GM21423 (cell line): ENCODE results near the gene CEP112.

Experiments used
- ATAC-seq: cut with Tn5 transposase; IDR thresholded peaks from one replicate; pipeline ENCODE4 v1.9.1; 2021; ENCODE audit warnings: mild to moderate bottlenecking, moderate library complexity; ENCODE audit not compliant: unreplicated experiment

The CEP112 gene

DNA sequence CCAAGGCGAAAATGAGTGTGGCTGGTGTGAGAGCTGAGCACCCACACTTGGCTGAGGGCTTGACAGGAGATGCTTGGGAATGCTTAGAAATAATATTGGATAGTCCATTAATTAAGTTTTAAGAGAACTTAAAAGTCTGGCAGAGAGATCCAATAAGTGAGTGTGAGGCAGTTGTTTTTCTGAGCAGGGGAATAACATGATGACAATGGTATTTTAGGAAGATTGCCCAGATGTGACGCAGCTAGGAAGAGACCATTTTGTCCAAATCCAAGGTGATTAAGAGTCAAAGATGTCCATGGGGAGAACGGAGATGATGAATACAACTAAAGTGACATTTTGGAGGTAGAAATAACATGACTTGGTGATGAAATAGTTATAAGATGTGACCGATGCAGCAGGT lies 527.7 kb downstream of the CEP112 start:
- no peak for ATAC-seq

GRCh38 chr17:65662196-65662595 lies 529.7 kb downstream of the CEP112 start:
- ATAC-seq, result no peak

DNA sequence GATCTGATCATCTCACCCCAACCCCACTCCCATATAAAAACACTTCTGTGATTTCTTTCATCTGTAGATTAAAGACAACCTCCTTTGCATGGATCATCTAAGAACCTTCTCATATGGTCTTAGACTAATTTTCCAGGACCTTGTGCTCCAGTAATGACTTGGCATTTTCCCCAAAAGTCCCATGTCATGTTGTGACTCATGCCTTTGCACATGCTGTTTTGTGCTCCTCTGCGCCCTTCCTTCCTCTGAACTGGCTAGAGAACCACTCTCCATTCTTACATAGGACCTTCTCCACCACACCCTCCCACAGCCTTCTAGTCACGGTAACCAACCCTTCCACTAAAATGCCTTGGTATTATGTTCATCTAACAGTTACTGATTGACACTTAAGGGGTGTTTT lies 531.0 kb downstream of the CEP112 start:
- ATAC-seq, result no peak

DNA sequence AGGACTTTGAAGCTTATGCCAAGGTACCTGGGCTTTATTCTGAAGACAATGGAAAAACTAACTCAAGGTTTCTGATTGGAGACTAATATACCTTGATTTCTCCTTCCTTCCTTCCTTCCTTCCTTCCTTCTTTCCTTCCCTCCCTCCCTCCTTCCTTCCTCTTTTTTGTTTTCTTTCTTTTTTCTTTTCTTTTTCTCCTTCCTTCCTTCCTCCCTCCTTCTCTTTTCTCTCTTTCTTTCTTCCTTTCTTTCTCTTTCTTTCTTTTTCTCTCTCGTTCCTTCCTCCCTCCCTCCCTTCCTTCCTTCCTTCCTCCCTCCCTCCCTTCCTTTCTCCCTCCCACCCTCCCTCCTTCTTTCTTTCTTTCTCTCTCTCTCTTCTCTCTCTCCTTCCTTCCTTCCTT lies 531.9 kb downstream of the CEP112 start:
- no peak for ATAC-seq

DNA sequence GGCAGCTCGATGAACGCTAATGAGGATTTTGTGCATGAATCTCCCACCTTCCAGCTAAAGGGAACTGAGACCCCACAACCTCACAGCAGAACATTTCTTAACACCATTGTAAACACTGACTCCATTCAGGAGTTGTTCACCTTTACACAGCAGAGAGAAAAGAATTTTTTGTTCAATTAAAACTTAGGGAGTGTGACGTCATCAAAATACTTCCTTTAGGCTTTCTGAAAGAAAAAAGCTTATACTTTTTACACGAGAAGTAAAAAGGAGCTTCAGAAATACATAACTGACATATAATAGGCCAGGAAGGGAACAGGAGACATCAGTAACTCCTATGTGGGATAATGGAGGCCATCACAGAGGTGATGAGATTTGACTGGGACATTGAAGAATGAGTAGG lies 532.4 kb downstream of the CEP112 start:
- no peak for ATAC-seq

DNA sequence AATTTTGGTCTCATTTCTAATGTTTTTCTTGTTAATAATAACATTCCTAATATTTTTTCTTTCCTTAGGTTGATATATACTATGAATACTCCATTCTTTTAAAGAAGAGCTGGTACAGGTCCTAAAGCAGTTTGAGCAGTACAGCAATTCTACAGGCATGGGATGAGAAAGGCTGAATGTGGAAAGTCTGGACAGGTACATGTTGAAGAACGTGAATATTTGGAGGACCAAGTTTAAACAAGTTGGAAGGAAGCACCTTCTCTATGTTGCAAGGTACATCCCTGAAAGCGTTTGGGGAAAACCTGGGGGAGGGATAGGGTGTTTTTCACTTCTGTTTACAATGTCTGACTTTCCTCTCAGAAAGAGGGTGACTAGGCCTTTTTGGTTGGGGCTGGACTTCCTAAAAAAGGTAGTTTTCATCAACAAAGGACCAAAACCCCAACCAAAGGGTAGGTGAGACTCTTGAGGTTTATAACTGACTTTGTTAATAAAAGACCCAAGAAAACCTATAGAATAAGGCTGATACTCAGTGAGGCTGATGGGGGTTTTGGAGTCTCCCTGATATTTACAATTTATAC lies 534.6 kb downstream of the CEP112 start:
- ATAC-seq, result no peak

DNA sequence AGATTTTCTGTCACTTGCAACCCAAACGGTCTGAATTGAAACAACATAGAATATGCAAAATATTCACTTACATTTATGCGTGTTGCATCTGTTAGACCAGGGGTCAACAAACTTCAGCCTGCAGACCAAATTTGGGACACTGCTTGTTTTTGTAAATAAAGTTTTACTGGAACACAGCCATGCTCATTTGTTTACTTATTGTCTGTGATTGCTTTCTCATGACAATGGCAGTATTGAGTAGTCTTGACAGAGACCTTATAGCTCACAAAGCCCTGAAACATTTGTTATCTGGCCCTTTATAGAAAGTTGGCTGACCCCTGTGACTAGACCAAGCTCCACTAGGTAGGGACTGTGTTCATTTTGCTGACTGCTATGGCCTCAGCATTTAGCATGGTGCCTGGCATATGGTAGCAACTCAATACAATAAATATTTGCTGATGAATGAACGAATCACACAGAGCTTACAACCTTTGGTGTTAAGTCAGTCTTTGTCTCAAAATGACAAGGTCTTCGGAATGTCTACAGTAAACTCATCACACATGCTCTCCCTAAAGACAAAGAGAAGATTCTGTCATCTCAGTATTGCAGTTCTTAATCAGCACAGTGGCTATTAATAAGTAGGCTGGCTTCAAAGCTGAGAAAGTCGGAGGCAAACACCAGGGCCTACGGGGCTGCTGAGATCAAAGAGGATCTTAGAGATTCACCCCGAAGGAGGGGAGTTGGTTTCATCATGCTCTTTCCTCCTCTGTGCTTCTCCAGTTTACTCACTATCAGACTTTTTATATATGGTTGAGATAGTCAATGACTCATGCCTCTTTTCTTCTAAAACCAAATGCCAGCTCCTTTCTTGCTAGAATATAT lies 535.3 kb downstream of the CEP112 start:
- no peak for ATAC-seq

- ATAC-seq, result no peak
These were observed 536.2 kb downstream of the CEP112 start for GRCh38 chr17:65655706-65656105.

DNA sequence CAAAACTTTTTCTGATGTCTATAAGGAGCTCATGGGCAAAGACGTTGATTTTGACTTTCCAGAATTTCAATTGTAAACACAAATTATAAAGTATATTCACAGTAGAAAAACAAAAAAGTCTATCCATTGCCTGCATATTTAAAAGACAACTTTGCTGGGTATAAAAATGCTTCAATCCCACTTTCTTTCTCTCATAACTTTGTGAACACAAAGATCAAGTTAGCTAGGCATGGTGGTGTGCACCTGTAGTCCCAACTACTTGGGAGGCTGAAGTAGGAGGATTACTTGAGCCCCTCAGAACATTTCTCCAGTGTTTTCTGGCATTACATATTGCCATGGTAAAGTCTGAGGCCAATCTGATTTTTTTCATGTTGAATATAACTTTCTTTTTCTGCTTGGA lies 547.4 kb downstream of the CEP112 start:
- ATAC-seq, result no peak

- no peak for ATAC-seq
These were observed 553.5 kb downstream of the CEP112 start for GRCh38 chr17:65638221-65638975.

GRCh38 chr17:65637786-65638185 lies 554.1 kb downstream of the CEP112 start:
- no peak for ATAC-seq

- ATAC-seq, result no peak
These were observed 557.4 kb downstream of the CEP112 start for GRCh38 chr17:65634533-65634932.

DNA sequence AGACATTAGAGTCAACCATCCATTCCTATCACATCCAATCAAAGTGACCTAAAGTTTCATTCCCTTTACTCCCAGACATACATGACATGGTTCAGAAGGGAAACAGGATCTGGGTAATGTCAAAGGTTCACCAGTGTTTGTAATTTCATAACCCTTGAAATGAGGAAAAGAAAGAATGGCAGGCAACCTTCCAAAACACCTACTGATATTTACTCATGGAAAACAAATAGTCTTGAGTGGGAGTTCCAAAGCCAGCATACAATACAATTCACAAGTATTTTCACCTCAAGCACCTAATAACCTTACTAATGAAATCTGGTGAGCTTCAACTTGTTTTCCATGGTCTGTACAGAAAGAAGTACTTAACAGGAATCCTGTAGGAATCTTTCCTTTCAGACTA lies 557.9 kb downstream of the CEP112 start:
- no peak for ATAC-seq

DNA sequence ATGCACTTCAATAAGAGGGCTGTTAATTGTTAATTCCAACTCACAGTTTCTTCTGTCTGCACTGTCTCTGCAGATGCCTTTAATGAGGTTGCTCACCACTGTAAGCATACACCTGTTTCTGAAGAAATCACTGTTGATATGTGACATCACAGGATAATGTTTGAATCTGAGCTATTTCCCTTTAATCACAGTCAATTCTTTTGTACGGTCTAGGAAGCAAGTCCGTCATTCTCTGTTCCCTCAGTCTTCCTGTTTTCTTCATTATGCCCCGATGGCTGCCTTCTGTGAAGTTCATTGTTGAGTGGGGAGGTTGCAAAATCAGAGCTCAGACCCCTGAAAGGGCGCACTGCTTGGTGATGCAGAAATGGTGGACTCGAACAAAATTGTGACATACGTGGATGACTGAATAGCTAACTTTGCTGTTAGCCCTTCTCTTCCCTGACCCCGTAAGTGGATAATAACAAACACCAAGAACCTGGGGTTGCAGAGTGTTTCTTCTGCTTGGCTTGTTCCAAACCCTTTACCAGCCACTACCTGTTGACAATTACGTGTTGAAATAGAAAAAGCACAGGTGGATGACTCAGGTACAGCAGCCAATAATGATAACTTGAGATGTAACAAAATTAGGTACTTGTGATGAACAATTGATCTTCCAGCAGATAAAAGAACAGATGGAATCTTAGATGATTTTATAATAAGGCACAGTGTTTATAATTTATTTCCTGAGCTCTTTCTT lies 558.6 kb downstream of the CEP112 start:
- no peak for ATAC-seq

GRCh38 chr17:65630502-65630901 lies 561.4 kb downstream of the CEP112 start:
- ATAC-seq, result no peak

DNA sequence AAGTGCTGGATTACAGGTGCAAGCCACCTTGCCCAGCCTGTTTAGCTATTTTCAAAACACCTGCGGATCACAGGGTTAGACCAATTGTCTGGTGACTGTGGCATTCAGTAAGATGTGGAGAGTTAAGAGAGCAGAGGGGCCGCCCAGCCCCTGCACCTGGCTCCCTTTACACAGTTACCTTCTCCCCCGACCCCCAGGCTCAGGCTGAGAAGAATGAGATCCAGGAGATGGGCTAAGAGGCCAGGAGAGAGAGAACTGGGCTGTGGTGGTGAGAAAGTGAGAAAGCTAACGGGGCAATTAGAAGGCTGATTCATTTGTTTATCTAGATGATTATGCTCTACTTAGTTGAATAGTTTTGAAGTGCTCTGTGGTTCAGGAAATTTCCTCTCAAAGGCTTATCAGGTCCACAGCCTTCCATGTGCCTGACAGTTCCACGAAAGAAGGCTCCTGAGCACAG lies 562.7 kb downstream of the CEP112 start:
- no peak for ATAC-seq

DNA sequence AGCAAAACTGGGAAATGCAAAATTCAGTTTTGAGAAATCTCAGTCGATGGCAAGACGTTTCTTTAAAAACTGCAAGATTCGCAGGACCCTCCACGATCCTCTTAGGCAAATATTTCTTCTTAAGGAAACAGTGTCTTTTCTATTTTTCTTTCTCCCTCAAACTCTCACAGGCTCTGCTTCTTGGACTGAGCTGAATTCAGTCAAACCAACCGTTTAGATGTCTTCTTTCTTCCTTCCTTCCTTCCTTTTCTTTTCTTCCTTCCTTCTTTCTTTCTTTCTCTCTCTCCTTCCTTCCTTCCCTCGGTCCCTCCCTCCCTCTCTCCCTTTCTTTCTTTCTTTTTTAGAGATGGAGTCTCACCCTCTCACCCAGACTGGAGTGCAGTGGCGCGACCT lies 563.3 kb downstream of the CEP112 start:
- ATAC-seq, result no peak

- ATAC-seq, result no peak
These were observed 563.9 kb downstream of the CEP112 start for GRCh38 chr17:65627891-65628643.

GRCh38 chr17:65627108-65627507 lies 564.8 kb downstream of the CEP112 start:
- ATAC-seq, result no peak

DNA sequence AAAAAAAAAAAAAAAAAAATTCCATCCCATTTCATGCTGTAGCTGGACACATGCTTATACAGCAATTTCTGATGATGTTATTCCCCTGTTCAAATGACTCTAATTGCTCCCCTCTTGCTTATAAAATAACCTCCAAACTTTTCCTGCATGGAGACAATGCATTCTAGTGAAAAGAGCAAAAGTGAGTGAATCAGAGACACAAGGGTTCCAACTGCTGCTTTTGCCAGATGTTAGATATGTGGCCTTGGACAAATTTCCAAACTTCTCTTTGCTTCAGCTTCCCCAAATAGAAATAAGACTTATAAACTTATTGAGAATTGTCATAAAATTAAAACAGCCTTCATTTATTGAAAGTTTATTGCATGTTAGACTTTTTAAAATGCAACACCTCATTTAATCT lies 565.5 kb downstream of the CEP112 start:
- ATAC-seq, result no peak
